HG03280 (cell line): ENCODE results near the gene PGRMC2.
A peak's percentile ranks its signal among the peaks of the same experiment; 100 is the strongest.

Source experiments
- ATAC-seq: cut with Tn5 transposase; IDR thresholded peaks from one replicate; pipeline ENCODE4 v1.9.1; 2021; ENCODE audit warnings: mild to moderate bottlenecking, moderate library complexity; ENCODE audit not compliant: unreplicated experiment

Gene PGRMC2, protein sequence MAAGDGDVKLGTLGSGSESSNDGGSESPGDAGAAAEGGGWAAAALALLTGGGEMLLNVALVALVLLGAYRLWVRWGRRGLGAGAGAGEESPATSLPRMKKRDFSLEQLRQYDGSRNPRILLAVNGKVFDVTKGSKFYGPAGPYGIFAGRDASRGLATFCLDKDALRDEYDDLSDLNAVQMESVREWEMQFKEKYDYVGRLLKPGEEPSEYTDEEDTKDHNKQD

DNA sequence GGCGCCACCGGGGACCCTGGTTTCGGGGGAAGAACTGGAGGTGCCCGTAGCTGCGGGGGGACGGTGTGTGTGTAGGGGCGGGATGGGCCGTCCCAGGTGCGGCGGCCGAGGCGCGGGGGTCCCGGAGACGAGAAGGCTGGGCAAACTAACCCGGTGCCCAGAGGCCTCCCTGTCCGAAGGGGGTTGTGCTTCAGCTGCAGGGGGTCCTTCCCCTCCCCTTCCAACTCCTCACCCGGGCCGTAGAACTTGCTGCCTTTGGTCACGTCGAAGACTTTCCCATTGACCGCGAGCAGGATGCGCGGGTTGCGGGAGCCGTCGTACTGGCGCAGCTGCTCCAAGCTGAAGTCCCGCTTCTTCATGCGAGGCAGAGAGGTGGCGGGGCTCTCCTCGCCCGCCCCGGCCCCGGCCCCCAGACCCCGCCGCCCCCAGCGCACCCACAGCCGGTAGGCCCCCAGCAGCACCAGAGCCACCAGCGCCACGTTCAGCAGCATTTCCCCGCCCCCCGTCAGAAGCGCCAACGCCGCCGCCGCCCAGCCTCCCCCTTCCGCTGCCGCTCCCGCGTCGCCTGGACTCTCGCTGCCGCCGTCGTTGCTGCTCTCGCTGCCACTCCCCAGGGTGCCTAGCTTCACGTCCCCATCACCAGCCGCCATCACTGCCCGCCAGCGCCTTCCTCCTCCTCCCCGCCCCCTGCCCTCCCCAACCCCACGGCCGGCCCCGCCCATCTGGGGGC lies at the start of gene PGRMC2:
Gene PGRMC2 (minus strand): TSS at position 673 of the 730 bp plus-strand sequence. CDS start 23 bp downstream, at position 650.
- peak; percentile 0 for ATAC-seq

DNA sequence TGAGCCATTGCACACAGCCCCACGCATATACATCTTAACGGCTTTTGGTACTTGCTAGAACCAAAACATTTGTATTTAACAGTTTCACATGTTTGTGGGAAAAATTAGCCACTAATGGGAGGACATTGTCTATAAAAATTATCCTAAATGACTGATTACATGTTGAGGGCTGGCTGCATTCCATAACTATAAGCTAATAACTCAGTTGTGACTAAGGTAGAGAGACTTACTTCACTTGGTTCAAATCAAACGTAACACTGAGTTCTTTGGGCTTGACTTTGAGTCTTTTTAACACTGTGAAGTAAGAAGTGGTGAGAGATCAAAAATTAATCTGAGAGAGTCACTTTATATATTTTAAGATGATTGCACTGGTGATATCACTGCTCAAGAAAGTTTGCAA lies 47.9 kb upstream of the PGRMC2 start:
- ATAC-seq = no peak

DNA sequence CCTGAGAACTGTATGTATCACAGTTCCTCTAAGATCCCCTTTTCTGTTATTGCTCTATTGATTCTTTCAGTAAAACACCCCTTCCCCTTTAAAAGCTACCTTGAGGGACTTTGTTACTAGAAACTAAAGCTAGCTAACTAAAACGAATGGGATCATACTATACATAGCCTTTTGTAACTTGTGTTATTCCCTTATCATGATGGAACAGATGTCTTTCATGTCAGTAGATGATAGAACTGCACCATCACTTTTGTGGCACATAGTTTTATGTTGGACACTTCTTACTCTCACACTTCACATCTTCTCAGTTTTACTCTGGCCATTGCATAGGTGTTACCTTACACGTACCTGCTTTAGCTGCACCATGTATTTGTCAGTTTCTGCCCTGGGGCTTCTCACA lies 46.6 kb upstream of the PGRMC2 start:
- no peak for ATAC-seq

DNA sequence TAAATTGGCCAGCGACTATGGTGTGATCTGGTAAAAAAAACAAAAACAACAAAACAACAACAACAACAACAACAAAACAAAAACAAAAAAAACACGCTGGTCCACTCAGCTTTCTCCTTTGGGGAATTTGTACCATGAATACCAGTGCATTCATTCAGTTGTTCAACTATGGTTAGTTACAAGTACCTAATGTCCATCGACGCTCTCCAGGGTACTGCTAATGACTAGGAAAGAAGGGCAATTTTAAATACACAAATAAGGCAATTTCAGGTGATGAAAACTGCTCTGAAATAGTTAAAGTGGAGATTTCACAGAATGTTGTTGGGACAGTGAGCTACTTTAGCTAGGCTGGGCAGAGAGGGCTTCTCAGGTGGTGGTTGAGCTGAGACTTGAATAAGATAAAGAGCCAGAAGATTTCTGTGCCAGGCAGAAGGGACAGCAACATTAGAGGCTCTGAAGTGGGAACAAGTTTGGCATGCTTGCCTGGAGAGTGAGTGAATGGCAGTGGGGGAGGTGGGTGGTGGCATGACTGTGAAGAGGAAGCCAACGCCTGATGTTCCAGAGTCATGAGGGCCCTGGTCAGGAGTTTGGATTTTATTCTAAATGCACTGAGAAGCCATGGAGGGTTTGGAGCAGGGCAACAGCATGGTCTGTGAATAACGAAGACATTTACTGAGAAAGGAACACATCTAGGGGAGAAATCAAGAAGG lies 45.9 kb upstream of the PGRMC2 start:
- ATAC-seq = no peak

DNA sequence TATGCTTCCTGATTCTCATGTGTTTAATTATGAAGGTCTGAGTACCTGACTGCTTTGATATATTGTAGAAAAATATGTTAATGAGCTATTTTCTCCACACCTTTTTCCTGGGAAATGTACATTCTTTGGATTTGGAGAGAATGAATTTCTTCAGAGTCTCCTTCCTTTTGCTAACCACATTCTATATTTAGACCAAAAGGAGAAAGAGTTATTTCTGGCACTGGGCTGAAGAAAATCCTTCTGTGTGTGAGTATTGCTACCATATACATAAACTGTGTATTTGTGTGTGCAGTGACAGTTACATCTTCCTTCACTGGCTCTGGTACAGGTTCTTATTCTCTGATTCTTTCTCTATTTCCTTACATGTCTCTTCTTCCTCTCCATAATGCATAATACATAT lies 44.5 kb upstream of the PGRMC2 start:
- no peak for ATAC-seq

DNA sequence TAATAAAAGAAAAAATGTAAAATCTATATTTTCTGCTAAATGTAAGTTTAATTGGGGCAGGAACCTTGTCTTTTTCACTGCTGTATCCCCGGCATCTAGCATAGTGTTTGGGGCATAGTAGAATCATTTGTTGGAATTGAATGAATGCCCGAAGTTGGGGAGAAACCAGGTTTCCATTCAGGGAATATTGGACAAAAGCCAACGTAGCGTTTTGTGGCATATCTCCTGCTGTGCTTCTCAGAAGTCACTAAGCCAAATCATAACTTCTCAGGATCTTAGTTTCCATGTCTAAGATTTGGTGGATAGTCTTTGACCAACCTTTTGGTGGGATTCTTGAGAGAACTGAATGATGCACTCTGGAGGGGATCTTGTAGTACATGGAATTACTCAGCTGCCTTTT lies 42.0 kb upstream of the PGRMC2 start:
- no peak for ATAC-seq

DNA sequence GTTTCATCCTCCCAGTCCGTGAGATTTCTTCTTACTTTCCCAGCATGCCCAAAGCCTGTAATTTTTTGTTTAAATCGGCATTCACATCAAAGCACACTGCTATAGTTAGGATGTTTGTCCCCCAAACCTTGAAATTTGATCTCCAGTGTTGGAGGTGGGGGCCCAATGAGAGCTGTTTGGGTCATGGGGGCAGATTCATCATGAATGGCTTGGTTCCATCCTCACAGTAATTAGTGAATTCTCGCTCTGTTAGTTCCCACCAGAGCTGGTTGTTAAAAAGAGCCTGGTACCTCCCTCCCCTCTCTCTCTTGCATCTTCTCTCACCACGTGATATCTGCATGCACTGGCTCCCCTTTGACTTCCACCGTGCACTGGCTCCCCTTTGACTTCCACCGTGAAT lies 40.5 kb upstream of the PGRMC2 start:
- no peak for ATAC-seq

DNA sequence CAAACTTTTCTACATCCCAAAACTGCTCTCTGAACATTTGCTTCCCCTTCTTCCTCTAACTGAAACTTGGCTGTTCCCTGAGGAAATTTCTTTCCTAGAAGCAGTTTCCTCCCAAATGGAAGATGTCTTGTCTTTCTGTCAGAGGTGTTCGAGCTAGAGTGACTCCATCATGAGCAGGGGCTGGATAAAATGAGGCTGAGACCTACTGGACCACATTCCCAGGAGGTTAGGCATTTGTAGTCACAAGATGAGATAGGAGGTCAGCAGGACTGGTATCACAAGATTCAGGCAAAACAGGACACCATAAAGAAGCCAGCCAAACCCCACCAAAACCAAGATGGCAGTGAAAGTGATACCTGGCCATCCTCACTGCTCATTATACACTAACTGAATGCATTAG lies 35.8 kb upstream of the PGRMC2 start:
- no peak for ATAC-seq

DNA sequence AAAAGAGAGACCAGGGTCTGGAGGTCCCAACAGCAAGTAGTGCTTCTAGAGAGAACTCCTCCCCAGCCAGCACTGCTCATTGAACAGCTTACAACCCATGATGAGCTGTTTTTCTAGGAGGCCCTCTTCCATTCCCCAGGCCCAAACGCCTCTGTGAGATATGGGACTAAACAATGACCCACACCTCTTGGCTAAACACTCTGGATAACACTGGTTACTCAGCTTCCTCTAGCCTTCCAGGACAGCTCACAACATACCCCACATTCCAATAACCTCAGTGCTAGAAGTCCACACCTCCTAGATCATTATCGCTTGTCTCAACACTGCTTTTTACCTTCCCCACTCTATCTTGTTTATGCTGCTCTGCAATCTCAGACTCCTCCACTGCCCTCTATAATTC lies 35.4 kb upstream of the PGRMC2 start:
- ATAC-seq = no peak

DNA sequence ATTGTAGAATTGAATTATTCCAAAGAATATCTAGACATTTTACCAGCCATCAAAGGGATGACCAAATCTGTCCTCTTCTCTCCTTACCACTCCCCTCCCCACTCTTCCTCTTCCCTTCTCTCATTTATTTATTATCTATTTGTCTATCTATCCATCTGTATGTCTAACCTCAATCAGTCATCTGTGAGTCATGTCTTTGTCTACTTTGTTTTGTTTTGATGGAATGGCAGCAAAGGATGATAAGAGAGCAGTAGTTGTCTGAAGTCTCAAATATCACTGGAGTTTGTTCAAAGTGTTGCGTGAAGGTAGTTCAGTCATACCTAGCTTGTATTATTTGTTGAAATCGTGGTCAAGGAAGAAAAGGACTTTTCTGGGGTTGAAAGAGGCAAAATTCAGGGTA lies 34.7 kb upstream of the PGRMC2 start:
- ATAC-seq = no peak

DNA sequence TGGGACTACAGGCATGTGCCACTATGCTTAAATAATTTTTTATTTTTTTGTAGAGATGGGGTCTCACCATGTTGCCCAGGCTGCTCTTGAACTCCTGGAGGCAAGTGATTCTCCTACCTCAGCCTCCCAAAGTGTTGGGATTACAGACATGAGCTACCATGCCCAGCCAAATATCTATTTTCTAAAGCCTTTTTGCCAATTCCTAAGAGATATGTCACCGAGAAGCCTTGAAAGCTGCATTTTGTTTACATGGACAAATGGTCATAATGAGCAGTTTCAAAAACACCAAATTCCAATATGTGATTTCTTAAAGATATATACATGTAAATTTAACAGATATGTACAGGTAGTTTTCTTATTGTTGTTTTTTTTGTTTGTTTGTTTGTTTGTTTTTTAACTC lies 33.0 kb upstream of the PGRMC2 start:
- ATAC-seq = no peak

DNA sequence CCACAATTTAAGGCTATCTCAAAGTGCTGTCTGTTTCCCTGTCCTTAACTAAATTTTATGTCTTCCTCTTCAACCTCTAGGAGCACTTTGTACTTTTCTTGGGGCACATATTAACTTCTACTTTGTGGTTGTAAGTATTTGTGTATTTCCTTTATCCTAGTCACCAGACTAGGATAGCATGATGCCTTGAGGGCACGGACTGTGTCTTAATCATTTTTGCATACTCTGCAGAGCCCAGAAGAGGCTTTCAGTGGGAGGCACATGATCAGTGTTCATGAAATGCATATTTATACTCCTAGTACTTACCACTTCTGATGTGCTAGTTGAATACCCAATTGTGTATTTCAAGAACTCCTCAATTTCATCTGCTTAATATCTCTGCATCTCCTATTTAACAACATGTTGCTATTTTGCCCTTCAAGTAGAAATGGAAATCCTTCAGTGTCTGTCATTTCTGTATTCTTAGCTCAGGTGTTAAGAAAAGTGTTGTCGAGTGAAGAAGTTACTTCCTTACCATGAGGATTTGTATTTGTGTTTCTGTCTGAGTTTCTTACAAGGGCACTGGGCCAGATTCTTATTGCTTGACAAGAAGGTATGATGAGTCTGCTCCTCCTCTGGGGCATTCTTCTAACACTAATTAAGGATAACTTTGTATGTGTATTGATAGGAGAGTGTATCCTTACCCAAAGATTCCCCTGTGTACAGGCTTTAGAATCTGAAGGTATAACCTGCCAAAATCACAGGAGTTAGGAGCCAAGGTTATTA lies 28.3 kb upstream of the PGRMC2 start:
- no peak for ATAC-seq

DNA sequence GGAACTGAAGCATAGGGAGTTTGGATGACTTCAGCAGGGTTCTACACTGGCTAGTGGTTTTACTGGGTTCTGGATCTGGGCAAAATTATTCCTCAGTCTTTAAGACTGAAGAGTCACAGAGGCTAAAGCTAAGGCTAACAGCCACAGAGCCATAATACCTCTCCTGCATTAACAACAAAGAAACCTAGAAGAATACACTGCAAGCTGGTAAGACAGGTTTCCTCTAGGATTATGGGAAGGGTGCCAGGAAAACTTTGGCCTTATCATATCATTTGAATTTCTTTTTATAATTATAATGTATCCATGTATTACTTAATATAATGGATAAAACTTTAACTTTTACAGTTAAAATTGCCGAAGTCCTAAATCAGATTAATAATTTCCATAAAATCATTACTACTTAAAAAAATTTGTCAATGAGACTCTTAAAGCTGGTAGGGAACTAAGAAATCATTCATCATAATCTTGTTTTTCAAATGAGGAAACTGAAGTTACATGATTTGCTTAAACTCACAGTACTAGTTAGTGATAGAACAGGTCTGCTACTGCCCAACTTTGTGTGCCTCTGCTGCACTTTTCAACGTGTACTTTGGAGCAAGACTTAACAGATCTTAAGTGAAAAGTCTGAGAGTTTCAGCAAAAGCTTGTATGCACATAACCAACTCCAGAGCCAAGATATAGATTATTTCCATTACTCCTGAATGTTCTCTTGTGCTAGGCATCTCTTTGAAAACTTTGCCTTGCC lies 24.2 kb upstream of the PGRMC2 start:
- no peak for ATAC-seq

DNA sequence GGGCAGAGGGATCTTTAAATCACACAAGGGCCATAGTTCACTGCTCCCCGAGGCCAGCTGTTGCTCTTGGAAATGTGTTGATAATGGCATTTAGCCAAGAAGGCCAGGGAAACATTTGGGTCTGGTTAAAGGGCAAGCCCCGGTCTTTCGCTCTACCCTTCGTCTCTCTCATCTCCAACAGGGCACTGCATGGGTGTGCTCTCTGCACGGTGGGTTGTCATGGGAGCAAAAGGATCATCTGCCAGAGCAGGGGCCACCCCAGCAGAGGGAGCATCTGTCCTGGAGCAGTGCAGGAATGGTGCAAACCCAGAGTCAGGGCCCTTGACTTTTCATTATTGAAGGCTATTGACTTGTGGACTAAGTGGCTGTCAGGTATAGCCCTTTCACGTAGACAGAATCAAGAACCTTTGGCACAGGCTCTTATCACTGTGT lies 22.7 kb upstream of the PGRMC2 start:
- no peak for ATAC-seq

DNA sequence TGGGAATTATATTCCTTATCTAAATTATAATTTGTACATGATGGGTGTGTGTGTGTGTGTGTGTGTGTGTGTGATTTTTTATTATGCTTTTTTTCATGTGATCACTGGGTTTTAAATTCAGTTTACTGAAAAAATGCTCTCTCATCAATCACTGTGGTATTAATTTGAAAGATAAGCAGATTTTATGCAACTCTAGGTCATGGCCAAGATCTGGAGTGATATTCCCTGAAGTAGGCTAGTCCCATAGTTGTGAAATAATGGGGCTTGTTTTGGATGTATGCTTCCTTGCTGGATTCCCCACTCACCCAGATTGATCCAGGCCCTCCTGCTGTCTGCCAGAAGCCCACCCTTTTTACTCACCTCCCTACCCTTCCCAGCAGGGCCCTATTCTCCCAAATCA lies 22.0 kb upstream of the PGRMC2 start:
- ATAC-seq = no peak

DNA sequence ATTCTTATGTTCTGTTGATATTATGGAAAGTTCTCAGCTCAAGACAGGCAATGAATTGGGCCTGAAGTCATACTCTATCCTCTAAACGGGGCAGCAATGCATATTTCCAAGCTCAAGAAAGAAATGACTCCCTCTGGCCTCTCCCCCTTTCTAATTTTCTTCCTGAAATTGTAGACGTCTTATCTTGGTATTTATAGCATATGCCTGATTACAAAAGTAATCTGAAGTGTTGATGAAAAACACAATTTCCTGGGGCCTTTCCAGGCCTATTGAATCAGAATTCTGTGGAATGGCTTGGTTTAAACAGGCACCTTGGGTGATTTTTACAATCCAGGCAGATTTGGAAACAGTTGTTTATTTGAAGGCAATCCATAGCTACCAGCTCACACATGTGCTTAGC lies 21.4 kb upstream of the PGRMC2 start:
- ATAC-seq = no peak

DNA sequence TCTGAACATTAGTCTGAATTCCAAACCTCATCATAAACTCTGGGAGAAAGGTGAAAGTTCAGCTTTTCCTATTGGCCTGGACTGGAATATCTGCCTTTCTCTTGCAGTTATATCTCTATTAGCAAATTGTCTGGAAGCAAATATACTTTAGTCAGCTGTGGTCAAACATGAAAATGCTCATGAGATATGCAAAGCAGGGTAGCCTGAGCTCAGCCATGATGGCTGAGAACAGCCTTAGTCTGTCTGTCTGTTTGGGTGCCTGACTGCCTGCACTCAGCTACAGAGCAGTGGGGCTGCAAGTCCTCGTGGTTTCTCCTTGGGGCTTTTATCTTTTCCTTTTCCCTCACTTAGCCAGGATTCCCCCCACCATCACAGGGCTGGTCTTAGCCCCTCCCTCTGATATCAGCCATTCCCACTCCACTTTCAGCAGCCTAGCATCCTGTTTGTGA lies 19.5 kb upstream of the PGRMC2 start:
- peak; percentile 74 for ATAC-seq

DNA sequence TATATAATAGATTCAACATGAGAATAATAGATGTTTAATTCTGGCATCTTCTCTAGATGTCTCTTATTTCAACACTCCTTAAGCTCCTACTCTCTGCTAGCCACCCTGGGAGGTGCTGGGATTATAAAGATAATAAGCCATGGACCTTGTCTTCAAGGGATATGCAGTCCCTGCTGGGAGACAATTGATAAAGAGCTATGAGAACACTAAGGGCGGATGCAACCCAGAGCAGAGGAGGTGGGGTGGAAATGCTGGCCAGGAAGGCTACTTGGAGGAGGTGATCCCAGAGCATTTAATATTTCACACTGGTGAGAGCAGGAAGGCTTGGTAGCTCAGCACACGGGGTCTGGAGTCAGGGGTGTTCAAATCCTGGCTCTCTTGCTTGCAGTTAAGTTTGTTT lies 18.3 kb upstream of the PGRMC2 start:
- no peak for ATAC-seq

DNA sequence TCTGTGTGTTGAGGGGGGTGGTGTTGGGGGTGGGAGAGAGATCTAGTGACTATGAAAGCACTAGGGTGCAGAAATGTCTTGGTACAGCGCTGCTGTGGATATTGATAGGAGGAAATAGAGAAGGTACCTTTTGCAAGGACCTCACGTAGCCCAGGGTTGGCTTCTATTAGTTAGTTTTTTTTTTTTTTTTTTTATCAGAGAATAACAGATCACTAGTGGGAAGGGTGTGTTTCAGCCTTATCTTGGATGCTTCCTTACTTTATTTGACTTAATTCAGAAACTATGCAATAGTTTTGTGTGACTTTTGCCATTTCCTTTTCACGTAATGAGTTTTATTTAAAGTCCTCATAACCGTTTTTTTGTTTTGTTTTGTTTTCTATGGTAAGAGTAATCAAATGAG lies 16.4 kb upstream of the PGRMC2 start:
- ATAC-seq = no peak

DNA sequence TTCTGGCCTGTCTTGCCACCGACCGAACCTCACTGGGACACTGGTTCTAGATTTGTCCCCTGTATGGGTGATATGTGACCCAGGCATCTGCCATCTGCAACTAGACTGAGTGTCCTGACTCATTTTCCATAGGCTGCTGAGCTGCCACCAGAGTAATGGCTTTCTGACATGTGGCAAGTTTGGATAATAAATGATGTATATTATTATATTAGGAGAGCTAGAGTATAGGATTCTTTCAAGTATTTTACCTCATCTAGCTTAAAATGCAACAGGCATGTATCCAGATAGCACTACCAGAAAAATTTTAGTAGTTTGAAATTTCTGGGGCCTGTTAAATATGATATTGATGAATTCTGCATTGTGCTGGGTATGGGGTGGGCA lies 15.8 kb upstream of the PGRMC2 start:
- no peak for ATAC-seq

DNA sequence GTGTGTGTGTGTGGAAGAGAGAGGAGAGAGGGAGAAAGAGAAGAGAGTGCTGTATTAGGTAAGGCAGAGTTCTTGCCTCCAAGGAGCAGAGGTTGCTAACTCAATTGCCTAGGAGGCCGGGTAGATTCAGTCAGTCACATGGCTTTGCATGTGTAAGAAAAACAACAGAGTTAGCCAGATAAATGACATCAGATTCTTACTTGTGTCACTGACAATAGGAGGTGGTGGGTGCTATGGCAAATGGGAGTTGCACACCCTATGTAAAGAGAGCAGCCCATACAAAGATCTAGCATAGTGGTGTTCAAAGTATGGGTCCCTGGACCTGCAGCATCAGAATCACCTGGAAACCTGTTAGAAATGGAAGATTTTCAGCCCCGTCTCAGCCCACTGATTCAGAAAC lies 14.4 kb upstream of the PGRMC2 start:
- no peak for ATAC-seq
